IPS-NIHi11 (cell line): Measurements from ENCODE around the gene POLG.

Experiments used
- DNase-seq: peaks from one replicate; pipeline ENCODE4 v3.0.0; 2012; ENCODE audit warnings: mixed read lengths, low spot score

POLG gene

DNA sequence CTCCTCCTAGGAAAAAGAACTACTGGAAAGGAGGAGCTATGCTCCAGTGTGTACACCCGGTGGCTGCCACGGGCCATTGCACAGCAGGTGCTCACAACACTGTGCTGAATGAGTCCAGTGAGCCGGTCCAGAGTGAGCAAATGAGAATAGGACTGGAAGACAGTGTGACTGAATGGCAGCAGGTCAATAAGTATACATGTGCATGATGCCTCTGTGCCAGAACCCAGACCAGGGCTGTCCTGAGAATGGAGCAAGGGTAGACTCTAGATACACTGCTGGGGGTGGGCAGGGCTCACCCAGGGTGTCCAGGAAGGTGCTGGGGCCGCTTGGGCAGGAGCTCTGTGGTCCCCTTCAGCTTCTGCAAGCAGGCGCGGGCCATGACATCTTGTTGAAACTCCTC is 8.3 kb downstream of the POLG start:
- DNase-seq, result no peak

DNA sequence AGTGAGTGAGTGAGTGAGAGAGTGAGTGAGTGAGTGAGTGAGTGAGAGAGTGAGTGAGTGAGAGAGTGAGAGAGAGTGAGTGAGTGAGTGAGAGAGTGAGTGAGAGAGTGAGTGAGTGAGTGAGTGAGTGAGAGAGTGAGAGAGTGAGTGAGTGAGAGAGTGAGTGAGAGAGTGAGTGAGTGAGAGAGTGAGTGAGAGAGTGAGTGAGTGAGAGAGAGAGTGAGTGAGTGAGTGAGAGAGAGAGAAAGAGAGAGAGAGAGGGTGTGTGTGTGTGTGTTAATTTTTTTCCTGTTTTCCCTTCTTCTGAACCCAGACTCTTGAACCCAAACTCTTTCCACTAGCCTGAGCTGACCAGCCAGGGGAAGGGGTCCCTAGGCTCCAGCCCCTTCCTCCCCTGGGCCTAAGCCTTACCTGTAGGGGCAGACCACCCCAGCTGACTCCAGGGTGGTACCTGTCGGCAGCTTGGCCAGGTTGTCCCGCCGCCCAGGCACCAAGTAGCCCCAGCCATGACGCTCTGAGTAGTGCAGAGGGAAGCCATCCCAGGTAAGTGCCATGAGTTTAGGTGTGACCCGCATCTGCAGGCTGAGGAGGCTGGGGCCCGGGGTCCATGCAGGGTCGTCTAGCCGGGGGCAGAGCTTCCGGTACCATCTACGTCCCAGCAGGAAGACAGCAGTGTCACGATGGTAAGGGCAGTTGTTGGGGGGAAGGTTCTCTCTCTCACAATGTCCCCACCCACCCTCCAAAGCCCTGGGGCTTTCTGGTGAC is 9.4 kb downstream of the POLG start:
- no peak for DNase-seq

DNA sequence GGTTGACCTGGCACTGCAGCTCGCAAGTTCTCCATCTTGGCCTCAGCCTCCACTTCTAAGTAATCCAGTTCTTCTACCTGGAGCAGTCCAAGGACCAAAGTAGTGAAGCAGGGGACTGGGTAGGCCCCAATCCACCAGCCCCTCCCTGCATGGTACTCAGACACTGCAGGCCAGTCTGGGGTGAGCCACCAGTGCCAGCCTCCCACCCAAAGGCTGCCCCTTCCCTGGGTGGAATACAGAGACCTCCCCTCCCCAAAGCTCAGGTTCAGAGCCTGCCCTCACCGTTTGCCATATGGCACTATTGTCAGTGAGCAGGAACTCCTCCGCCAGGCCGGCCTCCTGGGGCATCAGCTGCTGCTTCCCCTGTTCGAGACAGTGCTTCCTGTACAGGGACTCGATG is 10.8 kb downstream of the POLG start:
- DNase-seq, result no peak

DNA sequence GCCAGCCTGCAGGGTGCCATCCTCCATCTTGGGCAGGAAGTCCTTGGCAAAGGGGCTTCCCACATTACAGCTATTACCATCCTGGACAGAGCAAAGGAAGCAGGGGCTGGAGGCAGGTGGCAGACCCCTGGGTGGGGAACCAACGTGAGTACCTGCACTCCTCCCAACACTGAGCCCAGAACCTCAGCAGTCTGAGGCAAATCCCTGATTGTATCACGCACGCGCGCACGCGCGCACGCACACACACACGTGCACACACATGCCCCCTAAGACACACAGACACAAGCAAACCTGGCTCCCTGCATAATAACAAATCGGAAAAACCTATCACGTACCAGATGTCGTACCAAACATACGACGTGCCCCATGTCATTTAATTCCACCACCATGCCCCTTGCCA is 11.8 kb downstream of the POLG start:
- no peak for DNase-seq

DNA sequence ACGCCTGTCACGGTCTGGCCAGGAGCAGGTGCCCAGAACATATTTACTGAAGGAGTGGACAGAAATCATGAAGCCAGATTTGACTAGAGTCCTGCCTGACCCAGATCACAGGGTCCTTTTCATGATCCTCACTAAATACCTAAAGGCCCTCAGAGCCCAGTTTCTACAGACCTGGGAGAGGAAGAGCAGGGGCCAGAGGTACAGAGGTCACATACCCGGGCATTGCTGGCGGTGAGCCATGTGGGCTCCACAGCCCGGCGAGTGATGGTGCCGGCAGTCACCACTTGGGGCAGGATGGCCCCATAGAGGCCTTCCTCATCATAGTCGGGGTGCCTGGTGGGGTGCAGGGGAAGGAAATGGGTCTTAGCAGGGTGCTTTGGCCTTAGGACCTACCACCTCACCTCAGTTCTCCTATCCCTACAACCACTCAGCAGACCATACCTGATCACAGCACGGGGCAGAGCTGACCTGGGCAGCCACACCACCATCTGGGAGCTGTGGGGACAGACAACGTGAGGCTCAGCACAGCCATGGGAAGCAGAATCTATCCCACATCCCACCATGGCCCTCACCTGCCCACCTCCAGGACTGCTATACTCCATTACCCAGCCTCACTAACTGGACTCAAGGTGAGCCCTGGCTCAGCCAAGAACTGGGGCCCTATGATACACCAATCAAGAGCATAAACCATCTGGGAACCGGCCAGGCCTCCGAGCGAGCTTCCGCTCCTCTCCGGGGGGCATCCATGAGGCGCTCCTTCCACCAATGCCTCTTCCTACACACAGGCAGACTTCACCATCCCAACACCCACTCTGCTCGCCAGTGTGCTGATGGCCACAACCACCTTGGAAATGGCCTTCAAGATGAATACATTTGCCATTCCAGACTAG is 12.9 kb downstream of the POLG start:
- DNase-seq, result peak; percentile 44

DNA sequence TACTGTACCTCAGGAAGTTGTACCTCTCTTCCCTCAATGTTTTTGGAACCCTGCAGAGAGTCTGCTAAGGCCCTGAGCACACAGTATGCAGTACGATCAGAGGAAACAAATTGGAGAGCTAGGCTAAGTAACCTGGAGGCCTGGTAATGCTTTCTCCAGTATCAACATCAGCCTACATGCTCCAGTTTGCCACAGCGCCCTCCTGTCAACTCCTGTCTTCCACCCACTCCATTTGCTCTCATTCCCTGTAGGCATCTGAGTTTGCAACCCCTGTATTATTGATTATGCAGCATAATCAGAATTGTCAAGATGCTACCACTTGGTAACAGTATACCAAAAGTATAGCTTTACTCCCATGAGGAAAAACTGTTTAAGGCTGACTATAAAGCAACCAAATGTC is 14.4 kb downstream of the POLG start:
- DNase-seq, result no peak

DNA sequence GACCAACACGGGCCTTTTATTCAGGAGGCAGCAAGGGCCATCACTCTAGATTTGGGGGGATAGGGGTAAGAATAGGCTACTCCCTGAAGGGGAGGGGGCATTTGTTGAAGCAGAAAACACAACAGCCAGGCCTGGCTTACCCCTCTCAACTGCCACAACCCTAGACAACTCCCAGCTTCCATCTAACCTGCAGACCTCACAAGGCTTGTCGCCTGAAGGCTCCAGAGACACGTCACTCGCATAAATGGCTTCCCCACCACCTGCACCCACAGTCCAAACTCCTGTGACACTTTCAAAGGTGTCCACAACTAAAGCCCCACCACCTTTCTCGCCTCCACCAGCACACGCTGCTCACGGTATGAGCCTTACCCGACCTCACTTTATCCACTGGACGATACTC is 14.9 kb downstream of the POLG start:
- no peak for DNase-seq

DNA sequence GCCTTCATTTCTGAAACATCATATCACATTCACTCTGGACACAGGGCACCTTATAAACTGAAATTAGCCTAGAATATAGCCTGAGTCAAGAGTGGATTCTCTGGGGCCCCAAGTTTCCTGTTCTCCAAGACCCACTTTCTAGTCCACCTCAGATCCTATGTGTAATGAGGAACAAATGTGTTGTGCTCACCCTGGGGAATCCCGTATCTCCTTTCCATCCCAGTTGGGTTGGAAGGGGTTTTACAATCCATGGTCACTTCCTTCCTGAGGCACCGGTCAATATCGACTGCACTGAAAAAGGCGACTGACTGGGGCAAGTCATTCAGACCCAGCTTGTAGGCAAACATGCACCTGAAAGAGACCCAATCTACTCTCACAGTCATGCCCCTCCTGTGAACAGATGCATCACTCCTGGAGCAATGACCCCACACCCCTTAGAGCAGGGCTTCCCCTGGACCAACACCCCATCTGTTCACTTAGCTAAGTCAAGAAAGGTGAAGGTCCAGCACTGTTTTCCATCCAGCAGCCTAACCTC is 17.4 kb downstream of the POLG start:
- no peak for DNase-seq

DNA sequence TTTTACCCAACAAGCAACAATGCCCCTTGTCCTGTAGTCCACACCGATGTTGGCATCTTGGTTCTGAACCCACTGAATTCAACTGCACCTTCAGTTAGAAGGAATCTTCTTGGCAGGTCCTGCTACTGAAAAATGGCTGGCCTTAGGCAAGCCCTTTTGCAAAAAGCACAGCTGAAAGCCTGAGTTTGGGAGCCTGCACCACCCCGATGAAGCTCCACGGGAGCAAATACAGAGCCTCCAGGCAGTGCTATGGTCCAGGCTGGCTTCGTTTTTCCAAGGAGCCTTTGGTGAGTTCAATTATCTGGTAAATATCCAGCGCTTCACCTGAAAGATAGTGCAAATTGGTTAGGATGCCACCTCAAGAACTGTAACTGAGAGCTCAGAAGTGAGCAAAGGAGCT is 18.1 kb downstream of the POLG start:
- no peak for DNase-seq

DNA sequence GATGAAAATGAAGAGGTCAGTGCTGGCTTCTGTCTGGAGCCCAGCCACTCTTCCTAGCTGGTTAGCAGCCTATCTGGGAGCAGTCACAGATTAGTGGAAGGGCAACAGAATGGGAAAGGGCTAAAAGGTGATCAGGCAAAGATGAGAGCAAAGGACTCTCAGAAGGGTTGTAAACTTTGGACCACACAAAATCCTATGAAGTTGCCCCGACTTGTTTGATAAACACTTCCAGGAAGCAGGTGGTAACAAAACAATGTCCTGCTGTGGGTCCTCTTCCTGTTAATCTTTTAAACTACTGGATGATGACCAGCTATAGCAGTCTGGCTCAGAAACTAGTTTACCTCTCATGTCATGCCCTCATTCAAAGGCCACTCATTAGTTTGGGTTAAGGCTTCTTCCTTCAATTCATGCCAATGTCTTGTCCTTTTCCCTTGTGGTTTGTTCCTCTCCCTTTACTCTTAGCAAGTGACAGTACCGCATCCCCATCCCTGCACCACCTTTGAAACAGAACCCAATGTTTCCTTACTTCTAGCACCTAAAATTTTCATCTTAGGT is 19.2 kb downstream of the POLG start:
- DNase-seq, result no peak

DNA sequence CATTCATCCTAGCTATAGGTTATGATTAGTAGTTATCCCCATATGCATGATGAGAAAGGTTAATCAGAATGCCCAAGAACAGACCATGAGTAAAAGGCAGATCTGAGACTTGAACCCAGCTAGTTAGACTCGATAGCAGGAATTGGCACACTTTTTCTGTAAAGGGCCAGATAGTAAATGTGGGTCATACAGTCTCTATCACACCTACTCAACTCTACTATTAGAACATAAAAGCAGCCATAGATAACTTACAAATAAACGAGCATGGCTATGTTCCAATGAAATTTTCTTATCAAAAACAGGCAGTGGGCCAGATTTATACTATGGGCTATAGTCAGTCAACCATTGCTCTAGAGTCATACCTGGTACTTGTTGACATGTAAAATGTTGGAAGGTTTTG is 24.6 kb downstream of the POLG start:
- no peak for DNase-seq

DNA sequence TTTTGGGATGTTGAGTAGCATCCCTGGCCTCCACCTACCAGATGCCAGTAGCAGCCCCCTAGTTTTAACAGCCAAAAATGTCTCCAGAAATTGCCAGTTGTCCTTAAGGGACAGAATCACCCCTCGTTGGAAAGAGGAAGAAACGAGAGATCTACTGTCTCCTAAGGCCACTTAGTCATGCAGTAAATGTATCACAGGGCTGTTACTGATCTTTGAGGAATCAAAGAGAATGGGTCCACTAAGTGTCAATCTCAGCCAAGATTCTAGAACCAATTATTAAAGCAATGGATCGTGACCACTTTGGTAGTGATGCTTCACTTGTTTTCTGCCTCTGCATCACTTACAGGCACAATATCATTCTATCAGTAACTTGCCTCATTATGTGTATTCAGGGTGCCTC is 26.4 kb downstream of the POLG start:
- no peak for DNase-seq

DNA sequence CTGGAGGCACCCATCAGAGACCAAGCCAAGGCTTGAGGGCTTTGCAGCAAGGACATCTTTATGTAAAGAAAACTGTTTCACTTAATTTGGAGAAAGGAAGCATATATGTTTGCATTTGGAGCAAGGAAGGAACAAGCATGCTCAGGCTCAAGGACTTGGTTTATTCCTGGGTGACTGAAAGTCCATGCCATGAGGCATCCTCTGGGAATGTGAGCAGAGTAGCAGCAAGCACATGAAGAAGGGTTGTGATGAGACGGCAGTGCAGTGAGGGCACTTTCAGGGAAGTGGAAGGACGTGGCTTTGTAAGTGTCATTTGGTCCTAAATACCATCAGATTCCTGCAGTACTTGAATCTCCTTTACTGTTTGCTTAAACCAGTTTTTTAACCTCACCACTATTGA is 26.8 kb downstream of the POLG start:
- DNase-seq, result no peak

DNA sequence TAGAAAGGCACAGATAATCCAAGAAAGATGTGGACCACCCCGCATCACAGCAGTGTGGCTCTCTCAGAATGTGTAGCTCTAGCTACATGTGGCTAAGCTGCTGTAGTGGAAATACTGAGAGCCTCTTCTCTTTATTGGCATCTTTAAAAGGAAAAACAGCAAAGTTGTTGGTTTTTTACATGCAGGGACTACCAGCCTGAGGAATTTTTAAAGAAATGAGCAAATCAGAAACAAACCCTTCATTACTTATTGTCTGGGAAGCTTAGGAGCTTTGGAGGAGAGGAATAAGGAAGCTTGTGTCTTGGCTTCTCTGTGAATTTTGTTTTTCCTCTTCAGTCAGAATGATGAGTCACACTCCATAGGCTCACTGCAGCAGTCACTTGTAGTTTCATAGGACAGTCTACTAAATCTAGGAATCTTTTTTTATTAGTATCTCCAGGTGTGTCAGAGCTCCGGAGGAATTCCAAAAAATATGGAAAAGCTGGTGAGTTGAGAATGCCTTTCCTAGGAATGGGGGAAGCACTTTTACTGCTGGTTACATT is 27.5 kb downstream of the POLG start:
- no peak for DNase-seq

DNA sequence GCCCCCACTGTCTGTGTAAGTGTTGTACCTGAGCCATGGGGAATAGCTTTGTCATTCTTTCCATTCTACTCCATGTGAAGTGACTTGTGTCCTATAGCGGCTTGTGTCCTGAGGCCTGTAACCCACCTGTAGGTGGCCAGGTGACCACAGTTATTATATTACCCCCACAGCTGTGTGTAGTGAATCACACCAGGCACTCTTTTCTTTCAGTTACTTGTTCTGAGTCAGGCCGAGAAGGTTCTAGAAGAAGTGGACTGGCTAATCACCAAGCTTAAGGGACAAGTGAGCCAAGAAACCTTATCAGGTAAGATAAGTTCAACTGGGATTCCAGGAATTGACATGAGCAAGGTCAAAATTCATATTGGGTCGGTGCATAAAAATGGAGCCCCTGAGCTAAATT is 29.2 kb downstream of the POLG start:
- no peak for DNase-seq

DNA sequence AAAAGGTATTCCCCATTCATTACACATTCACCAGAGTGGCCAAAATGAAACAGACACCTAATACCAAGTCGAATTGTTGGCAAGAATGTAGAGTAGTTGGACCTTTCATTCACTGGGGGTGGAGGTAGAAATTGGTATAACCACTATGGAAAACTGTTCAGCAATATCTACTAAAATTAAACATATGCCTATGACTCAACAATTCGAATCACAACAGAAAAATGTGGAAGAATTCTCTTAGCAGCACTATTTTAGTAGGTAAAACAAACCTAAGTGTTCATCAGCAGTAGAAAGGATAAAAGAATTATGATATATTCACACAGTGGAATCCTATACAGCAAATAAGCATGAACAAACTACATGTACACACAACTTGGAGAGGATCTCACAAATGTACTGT is 30.6 kb downstream of the POLG start:
- DNase-seq, result no peak

DNA sequence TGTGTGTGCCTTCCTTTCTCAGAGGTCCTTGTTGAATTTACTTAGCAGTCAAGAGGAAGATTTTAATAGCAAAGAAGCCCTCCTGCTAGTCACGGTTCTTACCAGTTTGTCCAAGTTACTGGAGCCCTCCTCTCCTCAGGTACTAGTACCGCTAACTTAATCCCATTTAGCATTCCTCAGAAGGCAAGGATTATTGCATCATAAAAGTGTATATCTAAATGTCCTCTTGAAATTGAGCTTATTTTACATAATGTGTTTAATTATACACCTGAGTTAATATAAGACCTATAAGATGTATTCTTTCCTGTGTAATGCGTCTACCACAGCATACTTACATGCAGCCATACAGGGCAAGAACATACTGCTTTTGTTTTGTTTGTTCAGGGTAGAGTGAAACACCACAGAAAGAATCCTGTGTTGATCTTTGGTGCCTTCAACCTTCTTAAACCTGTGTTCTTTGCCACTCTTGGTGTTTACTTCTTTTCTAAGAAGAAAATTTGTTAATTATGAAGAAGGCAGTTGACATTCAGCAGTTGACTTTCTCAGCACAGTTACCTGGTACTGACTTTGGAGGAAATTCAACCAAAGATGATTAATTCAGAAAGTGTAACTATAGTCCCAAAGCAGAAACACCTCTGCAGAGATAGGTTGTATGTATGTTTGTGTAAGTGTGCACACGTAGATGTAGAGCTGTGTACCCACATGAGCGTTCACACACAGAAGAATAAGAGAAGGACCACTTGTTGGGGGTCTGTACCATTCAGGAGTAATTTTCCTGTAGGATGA is 33.1 kb downstream of the POLG start:
- no peak for DNase-seq

DNA sequence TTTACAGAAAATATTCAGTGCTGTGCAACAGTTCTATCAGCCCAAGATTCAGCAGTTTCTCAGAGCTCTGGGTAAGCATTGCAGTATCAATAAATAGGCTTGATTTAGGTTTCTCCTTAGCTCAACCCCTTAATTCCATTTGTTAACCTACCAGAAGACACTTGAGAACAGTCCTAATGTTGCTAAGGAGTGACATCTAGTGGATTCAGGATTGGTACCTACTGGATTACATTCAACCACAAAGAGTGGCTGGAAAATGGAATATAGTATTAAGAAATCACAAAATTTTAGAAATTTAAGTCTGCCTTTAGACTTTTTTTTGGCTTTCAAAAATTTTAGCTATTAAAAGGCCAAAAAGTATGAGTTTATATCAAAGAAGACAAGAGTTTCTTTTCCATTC is 34.7 kb downstream of the POLG start:
- no peak for DNase-seq

DNA sequence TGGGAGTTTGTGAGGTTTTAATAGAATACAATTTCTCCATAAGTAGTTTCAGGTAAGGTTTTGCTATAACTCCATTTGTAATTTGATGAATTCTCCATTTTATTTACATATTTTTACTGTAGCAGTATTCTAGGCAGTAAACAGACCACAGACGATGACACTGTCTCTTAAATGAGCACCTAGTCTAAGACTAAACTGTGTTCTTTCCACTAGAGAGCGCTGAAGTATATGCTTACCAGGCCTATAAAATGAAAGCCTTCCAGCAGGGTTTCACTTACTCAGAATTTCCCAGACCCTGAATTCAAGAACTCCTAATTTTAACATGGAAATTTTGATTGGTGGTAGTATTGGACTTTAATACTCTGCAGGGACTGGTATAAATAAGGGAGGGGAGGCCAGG is 41.6 kb downstream of the POLG start:
- DNase-seq, result no peak

DNA sequence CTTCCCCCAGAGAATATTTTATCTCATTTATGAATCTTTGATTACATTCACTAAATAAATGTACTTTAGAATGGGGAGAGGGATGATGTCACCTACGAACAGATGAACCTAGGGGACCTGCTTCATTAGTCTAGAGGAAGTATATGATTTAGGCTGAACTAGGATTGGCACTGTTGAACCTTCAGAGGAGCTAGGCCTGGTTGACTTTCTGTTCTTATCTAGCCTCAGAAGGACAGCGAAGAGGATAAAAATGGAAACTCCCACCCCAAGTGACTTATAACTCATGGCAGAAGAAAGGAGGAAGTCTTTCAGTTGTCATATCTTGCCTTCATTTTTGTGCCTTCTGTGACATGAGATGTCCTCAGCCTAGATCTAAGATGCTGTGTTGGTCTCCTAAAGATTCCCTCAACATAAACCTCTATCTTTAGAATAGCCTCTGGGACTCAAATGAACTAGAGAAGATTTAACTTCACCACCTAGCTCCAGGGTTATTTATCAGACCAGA is 42.6 kb downstream of the POLG start:
- DNase-seq, result no peak

DNA sequence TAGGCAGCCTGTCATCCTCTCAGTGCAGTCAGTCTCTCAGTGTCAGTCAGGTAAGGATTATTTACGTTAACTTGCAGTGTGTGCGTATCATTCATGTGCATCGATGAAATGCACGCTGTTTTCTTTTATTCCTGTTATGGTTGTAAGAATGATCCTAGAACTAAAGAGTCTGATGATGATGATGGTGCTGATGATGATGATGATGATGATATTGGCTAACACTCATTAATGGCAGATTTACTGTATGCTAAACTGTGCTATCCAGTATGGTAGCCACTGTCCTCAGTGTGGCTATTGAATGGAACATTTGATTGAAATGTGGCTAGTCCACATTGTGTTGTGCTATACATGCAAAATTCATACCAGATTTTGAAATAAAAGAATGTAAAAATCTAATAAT is 51.4 kb downstream of the POLG start:
- no peak for DNase-seq

DNA sequence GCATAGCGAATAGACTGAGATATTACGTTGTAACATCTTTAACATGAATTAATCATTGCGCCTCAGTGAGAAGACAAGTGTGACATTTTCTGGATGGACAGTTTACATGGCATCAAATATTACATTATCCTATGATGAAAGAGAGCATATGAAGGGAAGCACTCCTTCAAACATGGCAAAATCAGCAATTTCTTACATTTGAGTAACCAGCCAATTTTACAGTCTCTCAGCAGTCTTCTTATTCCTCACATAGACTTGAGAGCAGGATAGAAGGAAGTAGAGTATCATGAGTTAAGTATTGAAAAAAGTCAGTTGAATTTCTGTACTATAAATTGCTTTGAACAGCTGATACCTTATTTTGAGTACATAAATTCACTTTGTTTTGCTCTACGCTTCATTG is 52.0 kb downstream of the POLG start:
- DNase-seq, result no peak
